ENCODE data around the gene ULK2. TPM values are rescaled to one million over a fixed set of nuclear protein-coding genes. Genes with fewer than 3 reads are reported as not detected.

ULK2 gene
- total and polyA plus RNA-seq, 12 donors, result 9.5 to 32.0 (median 15.1) TPM

DNA sequence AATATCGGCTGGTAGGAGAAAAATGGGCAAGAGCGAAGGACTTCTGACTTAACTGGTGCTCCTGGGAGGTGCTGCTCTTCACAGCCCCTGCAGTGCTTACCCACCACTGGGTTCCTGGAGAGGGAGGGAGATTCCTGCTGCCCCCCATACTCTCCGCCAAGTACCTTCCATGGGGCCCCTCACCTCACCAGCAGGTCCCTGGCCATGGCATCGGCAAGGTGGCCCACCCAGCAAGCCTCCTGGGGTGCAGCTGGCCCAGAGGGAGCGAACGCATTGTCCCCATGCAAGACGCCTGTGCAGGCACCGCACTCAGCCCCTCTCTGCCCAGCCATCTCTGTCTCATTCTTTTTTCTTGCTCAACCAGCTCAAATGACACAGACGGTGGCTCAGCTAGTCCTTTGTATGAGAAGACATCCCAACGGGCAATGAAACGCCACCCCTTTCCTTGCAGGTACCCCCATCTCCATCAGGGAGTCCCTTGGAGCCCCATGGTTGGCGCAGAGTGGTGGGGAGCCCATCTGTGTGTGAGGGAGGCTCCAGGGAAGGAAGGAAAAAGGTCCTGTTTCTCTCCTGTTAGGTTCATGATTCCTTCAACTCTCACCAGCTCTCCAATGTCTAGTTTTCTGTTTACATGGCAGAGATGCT lies 110.1 kb downstream of the ULK2 start:
- Histone ChIP-seq H3K36me3 (replicated peaks in 1 of 2) (no peaks in the 10 kb centered on the region), H3K27ac (no peak overlapping the region), H3K9me3 (replicated peaks in 1 of 3) (no peaks in the 10 kb centered on the region), H3K4me1 (replicated peaks in 1 of 2) (peaks cover 11 to 16% of the 10 kb centered on the region in 2 donors), H3K27me3 (no peaks in the 10 kb centered on the region), H3K4me3 (no peak overlapping the region)
- WGBS, 4 donors, result 88 to 96% (median 93%) methylated on average over 11 to 12 of the region's 12 CpGs
- no peak for TF ChIP-seq POLR2A (IDR thresholded peaks at IDR 0.05)
- TF ChIP-seq, protein P1, sequence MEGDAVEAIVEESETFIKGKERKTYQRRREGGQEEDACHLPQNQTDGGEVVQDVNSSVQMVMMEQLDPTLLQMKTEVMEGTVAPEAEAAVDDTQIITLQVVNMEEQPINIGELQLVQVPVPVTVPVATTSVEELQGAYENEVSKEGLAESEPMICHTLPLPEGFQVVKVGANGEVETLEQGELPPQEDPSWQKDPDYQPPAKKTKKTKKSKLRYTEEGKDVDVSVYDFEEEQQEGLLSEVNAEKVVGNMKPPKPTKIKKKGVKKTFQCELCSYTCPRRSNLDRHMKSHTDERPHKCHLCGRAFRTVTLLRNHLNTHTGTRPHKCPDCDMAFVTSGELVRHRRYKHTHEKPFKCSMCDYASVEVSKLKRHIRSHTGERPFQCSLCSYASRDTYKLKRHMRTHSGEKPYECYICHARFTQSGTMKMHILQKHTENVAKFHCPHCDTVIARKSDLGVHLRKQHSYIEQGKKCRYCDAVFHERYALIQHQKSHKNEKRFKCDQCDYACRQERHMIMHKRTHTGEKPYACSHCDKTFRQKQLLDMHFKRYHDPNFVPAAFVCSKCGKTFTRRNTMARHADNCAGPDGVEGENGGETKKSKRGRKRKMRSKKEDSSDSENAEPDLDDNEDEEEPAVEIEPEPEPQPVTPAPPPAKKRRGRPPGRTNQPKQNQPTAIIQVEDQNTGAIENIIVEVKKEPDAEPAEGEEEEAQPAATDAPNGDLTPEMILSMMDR (IDR thresholded peaks at IDR 0.05), result no peak
- intact Hi-C loops (cut with DNase I), result loop anchor here (5.0 to 10.0 kb wide), 2 partner anchors 83 to 105 kb away; no protein-coding TSS in a partner anchor
- DNase-seq, result peak in 2 of 7 donors; percentile 17 to 35

DNA sequence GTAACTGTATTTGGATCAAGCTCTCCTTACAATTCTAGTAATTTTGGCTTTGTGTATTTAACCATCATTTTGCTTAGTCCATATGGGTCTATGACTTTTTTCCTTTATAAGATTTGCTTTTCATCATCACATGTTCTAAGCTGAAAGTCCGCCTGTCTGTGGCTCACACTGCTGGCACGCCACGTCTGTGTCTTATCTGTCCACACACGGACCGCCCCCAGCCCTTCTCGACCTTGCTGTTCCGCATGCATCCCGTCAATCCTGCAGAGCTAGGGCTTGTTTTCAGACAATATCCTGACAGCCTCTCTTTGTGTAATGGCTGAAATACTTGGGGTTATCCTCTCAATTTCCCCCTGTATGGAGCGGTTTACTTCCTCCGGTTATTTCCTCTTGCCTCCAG lies 111.2 kb downstream of the ULK2 start:
- Histone ChIP-seq H3K4me1 (replicated peaks in 1 of 2) (peaks cover 13 to 15% of the 10 kb centered on the region in 2 donors), H3K27ac (no peak overlapping the region), H3K9me3 (replicated peaks in 1 of 3) (no peaks in the 10 kb centered on the region), H3K36me3 (replicated peaks in 1 of 2) (no peaks in the 10 kb centered on the region), H3K4me3 (no peak overlapping the region), H3K27me3 (no peaks in the 10 kb centered on the region)
- no peak for TF ChIP-seq POLR2A (IDR thresholded peaks at IDR 0.05)
- TF ChIP-seq, protein P1 (IDR thresholded peaks at IDR 0.05), result no peak
- 40 to 71% (median 46%) methylated on average over 10 of the region's 10 CpGs for WGBS, 4 donors
- intact Hi-C loops (cut with DNase I), result loop anchor here (5.0 to 10.0 kb wide), 2 partner anchors 82 to 104 kb away; no protein-coding TSS in a partner anchor
- DNase-seq, result peak in 6 of 7 donors; percentile 60 to 90 (median 72)

DNA sequence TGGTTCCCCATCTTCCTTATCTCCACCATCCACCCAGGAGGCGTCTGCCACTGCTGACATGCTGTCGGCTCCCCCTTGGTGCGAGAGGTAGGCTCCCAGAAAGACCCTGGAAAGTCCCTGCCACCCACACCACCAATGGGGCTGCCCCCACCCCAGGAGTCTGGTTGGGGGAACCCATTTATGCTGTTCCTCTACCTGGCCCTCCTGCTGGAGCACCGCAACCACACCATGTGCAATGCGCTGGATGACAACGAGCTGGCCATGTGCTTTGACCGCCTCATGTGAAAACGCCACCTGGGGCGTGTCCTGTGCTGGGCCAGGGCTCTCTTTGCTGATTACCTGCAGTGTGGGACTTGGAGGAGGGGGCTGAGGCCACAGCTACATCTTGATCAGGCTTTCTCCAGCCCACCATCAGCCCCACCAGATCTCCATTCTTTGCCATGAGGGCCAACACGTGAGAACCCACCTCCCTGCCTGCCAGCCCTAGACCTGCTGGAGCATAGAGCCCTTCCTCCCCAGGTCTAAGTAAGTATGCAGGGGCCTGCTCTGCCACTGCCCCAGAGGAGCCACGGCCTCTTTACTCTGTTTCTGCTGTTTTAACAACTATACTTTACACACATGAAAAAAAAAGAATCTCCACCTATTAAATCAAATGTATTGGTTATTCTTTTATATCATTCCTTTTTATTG lies 111.8 kb downstream of the ULK2 start:
- WGBS, 4 donors, result 88 to 95% (median 93%) methylated on average over 5 to 11 of the region's 11 CpGs
- Histone ChIP-seq H3K36me3 (replicated peaks in 1 of 2) (no peaks in the 10 kb centered on the region), H3K27me3 (no peaks in the 10 kb centered on the region), H3K27ac (no peak overlapping the region), H3K9me3 (replicated peaks in 1 of 3) (no peaks in the 10 kb centered on the region), H3K4me3 (no peak overlapping the region), H3K4me1 (replicated peaks in 1 of 2) (peaks cover 13 to 15% of the 10 kb centered on the region in 2 donors)
- intact Hi-C loops (cut with DNase I), result loop anchor here (5.0 to 10.0 kb wide), 2 partner anchors 81 to 104 kb away; no protein-coding TSS in a partner anchor
- no peak for TF ChIP-seq POLR2A (IDR thresholded peaks at IDR 0.05)
- TF ChIP-seq, protein P1 (IDR thresholded peaks at IDR 0.05), result no peak
- peak in 2 of 7 donors; percentile 16 to 20 for DNase-seq

DNA sequence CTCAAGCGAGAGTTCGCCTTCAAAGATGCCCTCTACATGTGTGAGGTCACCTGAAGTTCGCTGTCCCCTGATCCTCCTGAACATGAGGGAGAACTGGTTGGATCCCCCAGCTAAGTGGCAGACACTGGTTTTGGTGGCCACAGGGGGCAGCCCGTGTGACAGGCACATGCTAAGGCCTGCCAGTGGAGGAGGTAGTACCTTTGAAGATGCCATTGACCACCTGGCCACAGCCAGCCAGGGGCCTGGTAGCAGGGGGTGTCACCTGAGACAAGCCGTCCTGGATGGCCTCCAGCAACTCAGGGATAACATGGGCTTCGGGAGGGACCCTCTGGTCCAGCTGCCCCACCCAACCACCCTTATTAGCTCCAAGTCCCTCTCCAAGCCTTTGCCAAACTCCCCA lies 112.3 kb downstream of the ULK2 start:
- Histone ChIP-seq H3K27ac (no peak overlapping the region), H3K4me3 (no peak overlapping the region), H3K27me3 (no peaks in the 10 kb centered on the region), H3K36me3 (replicated peaks in 1 of 2) (no peaks in the 10 kb centered on the region), H3K4me1 (replicated peaks in 1 of 2) (peaks cover 13 to 15% of the 10 kb centered on the region in 2 donors), H3K9me3 (replicated peaks in 1 of 3) (no peaks in the 10 kb centered on the region)
- DNase-seq, result peak in 1 of 7 donors; percentile 14
- 83 to 97% (median 89%) methylated on average over 4 to 6 of the region's 6 CpGs for WGBS, 4 donors
- intact Hi-C loops (cut with DNase I), result loop anchor here (5.0 to 10.0 kb wide), 2 partner anchors 81 to 103 kb away; no protein-coding TSS in a partner anchor
- TF ChIP-seq POLR2A (IDR thresholded peaks at IDR 0.05), result no peak
- TF ChIP-seq, protein P1 (IDR thresholded peaks at IDR 0.05), result no peak

Measured in adrenal gland (tissue), 12 donors.